GM10266 (cell line): ENCODE data around the gene PTPRN2.

Experiments
- DNase-seq: peaks from one replicate; pipeline ENCODE4 v3.0.0; 2012; ENCODE audit errors: extremely low spot score
- CTCF ChIP-seq: IDR thresholded peaks from 2 replicates; pipeline ENCODE4 v1.5.1; 2012; ENCODE audit warnings: mild to moderate bottlenecking, low read depth; ENCODE audit not compliant: control insufficient read depth, insufficient read depth; ENCODE audit errors: missing control alignments

The PTPRN2 gene

GRCh38 chr7:157772486-157773130, 815.0 kb downstream of the PTPRN2 start:
- DNase-seq: no peak
- no peak for TF ChIP-seq CTCF

- DNase-seq: no peak
- TF ChIP-seq CTCF: no peak
Measured at GRCh38 chr7:157771689-157772088, 815.9 kb downstream of the PTPRN2 start.

GRCh38 chr7:157770716-157771320, 816.8 kb downstream of the PTPRN2 start:
- no peak for DNase-seq

GRCh38 chr7:157769526-157770215, 818.0 kb downstream of the PTPRN2 start:
- TF ChIP-seq CTCF: no peak
- DNase-seq: no peak

More at GRCh38 chr7:157770716-157771320, 816.8 kb downstream of the PTPRN2 start:
- TF ChIP-seq CTCF: no peak

GRCh38 chr7:157769086-157769485, 818.5 kb downstream of the PTPRN2 start:
- no peak for TF ChIP-seq CTCF
- no peak for DNase-seq

GRCh38 chr7:157768198-157768597, 819.4 kb downstream of the PTPRN2 start:
- DNase-seq: no peak
- TF ChIP-seq CTCF: no peak
